GM23338 (cell line): Measurements from ENCODE around the gene KIF15. TPM values are rescaled to one million over a fixed set of nuclear protein-coding genes. Genes with fewer than 3 reads are reported as not detected.

Experiments used
- ATAC-seq: fragments of 200-7000 bp; cut with Tn5 transposase; 3 replicates; pipeline ENCODE4 v1.9.1; 2020
- DNase-seq: peaks from one replicate; pipeline ENCODE4 v3.0.0-alpha.2; 2015; ENCODE audit warnings: low spot score
- H2AFZ ChIP-seq: fragments of 200-600 bp; sonication (generic); 2 replicates; pipeline ENCODE4 v1.8.0; 2016; ENCODE audit warnings: antibody characterized with exemption, mild to moderate bottlenecking, moderate library complexity
- H3F3A ChIP-seq: fragments of 200-600 bp; sonication (generic); replicated peaks from 2 replicates; pipeline ENCODE4 v1.8.0; 2017; ENCODE audit warnings: antibody characterized with exemption, mixed run types, low read depth
- H3K27ac ChIP-seq: fragments of 200-600 bp; sonication (generic); 2 replicates; pipeline ENCODE4 v1.6.1; 2016; ENCODE audit warnings: low read depth
- H3K27me3 ChIP-seq: fragments of 200-600 bp; sonication (generic); 2 replicates; pipeline ENCODE4 v1.8.0; 2016; ENCODE audit warnings: mild to moderate bottlenecking, mixed run types, moderate library complexity; ENCODE audit not compliant: insufficient read depth
- H3K36me3 ChIP-seq: fragments of 200-600 bp; sonication (generic); 2 replicates; pipeline ENCODE4 v1.8.0; 2016; ENCODE audit warnings: mild to moderate bottlenecking; ENCODE audit not compliant: insufficient read depth
- H3K4me1 ChIP-seq: fragments of 200-600 bp; sonication (generic); 2 replicates; pipeline ENCODE4 v1.8.0; 2016; ENCODE audit warnings: mild to moderate bottlenecking, moderate library complexity; ENCODE audit not compliant: insufficient read depth
- H3K4me2 ChIP-seq: fragments of 200-600 bp; sonication (generic); 2 replicates; pipeline ENCODE4 v1.7.1; 2017; ENCODE audit warnings: mixed run types
- H3K4me3 ChIP-seq: fragments of 200-600 bp; sonication (generic); 2 replicates; pipeline ENCODE4 v1.6.1; 2016; ENCODE audit warnings: mixed run types
- H3K79me2 ChIP-seq: fragments of 200-600 bp; sonication (generic); replicated peaks from 2 replicates; pipeline ENCODE4 v1.8.0; 2017; ENCODE audit warnings: mild to moderate bottlenecking; ENCODE audit not compliant: insufficient read depth
- H3K9me2 ChIP-seq: fragments of 200-600 bp; sonication (generic); 2 replicates; pipeline ENCODE4 v1.8.0; 2017; ENCODE audit not compliant: insufficient read depth
- H4K20me1 ChIP-seq: fragments of 200-600 bp; sonication (generic); replicated peaks from 2 replicates; pipeline ENCODE4 v1.8.0; 2017; ENCODE audit warnings: mild to moderate bottlenecking; ENCODE audit not compliant: insufficient read depth
- H3K27ac Mint-ChIP-seq: 2 replicates; pipeline ENCODE4 v1.8.0; 2020; ENCODE audit warnings: inconsistent platforms, mild to moderate bottlenecking, moderate library complexity, mixed read lengths
- H3K27me3 Mint-ChIP-seq: 3 replicates; pipeline ENCODE4 v1.8.0; 2022; ENCODE audit warnings: low read depth, mild to moderate bottlenecking, moderate library complexity, mixed read lengths, inconsistent platforms; ENCODE audit not compliant: insufficient read depth, poor library complexity
- H3K36me3 Mint-ChIP-seq: 3 replicates; pipeline ENCODE4 v1.8.0; 2021; ENCODE audit warnings: low read depth, mild to moderate bottlenecking, inconsistent platforms, moderate library complexity, mixed read lengths
- H3K4me1 Mint-ChIP-seq: 3 replicates; pipeline ENCODE4 v1.8.0; 2020; ENCODE audit warnings: mild to moderate bottlenecking, inconsistent platforms, mixed read lengths
- H3K4me3 Mint-ChIP-seq: 3 replicates; pipeline ENCODE4 v1.8.0; 2021; ENCODE audit warnings: moderate library complexity, mild to moderate bottlenecking, inconsistent platforms, mixed read lengths
- H3K9me3 Mint-ChIP-seq: 3 replicates; pipeline ENCODE4 v1.8.0; 2020; ENCODE audit warnings: moderate library complexity, mild to moderate bottlenecking, inconsistent platforms, mixed read lengths
- CREB1 ChIP-seq: fragments of 250-450 bp; sonication (Bioruptor Pico); IDR thresholded peaks from 2 replicates; pipeline ENCODE4 v1.5.0; 2020; ENCODE audit warnings: low read depth, mild to moderate bottlenecking, moderate library complexity
- CTCF ChIP-seq, 2 experiments: fragments of 200-600 bp in 1 of 2; sonication (generic) in 1 of 2; conservative IDR thresholded peaks; 2 replicates each; pipeline versions ENCODE4 v1.5.1 to v1.6.1; 2016 to 2017; ENCODE audit warnings: antibody characterized with exemption in 2 of 2, low read depth in 2 of 2, mild to moderate bottlenecking in 2 of 2, moderate library complexity in 1 of 2
- ETS1 ChIP-seq: IDR thresholded peaks from 2 replicates; pipeline ENCODE4 v1.6.1; 2016; ENCODE audit warnings: antibody characterized with exemption
- EZH2 ChIP-seq: fragments of 200-600 bp; sonication (generic); IDR thresholded peaks from one replicate; pipeline ENCODE4 v1.8.0; 2017; ENCODE audit warnings: antibody characterized with exemption, mild to moderate bottlenecking, low read depth; ENCODE audit not compliant: unreplicated experiment
- EZH2phosphoT487 ChIP-seq: fragments of 200-600 bp; sonication (generic); IDR thresholded peaks from one replicate; pipeline ENCODE4 v1.8.1; 2018; ENCODE audit warnings: antibody characterized with exemption; ENCODE audit not compliant: unreplicated experiment
- JUNB ChIP-seq: IDR thresholded peaks from one replicate; pipeline ENCODE4 v1.6.1; 2016; ENCODE audit warnings: antibody characterized with exemption; ENCODE audit not compliant: unreplicated experiment
- NANOG ChIP-seq: IDR thresholded peaks from 2 replicates; pipeline ENCODE4 v1.6.1; 2016; ENCODE audit warnings: antibody characterized with exemption, borderline replicate concordance
- POLR2AphosphoS5 ChIP-seq: IDR thresholded peaks from 2 replicates; pipeline ENCODE4 v1.6.1; 2016; ENCODE audit warnings: antibody characterized with exemption, low read depth
- REST ChIP-seq: IDR thresholded peaks from one replicate; pipeline ENCODE4 v1.6.1; 2018; ENCODE audit warnings: antibody characterized with exemption; ENCODE audit not compliant: unreplicated experiment
- STAT1 ChIP-seq: IDR thresholded peaks from one replicate; pipeline ENCODE4 v1.6.1; 2016; ENCODE audit warnings: antibody characterized with exemption; ENCODE audit not compliant: unreplicated experiment
- ZNF114 ChIP-seq: fragments of 250-450 bp; sonication (Bioruptor Pico); IDR thresholded peaks from 2 replicates; pipeline ENCODE4 v1.5.0; 2020; ENCODE audit warnings: mild to moderate bottlenecking, moderate library complexity
- ZNF331 ChIP-seq: fragments of 250-450 bp; sonication (Bioruptor Pico); IDR thresholded peaks from 2 replicates; pipeline ENCODE4 v1.5.0; 2020; ENCODE audit warnings: low read depth, mild to moderate bottlenecking, moderate library complexity
- ZNF462 ChIP-seq: fragments of 250-450 bp; sonication (Bioruptor Pico); IDR thresholded peaks from 2 replicates; pipeline ENCODE4 v1.5.0; 2020; ENCODE audit warnings: mild to moderate bottlenecking, moderate library complexity
- polyA plus RNA-seq: library from polyadenylated mRNA; unstranded; fragments of >200 nt; fragmentation: Nextera tagmentation; extraction: Ambion mirVana; gene quantifications from 2 replicates; pipeline ENCODE4 v1.2.1, GENCODE V29; 2016
- total RNA-seq: library from RNA; depleted of rRNA; stranded (reverse); fragments of >200 nt; shearing (Covaris generic); gene quantifications from 2 replicates; pipeline ENCODE4 v1.2.3, GENCODE V29; 2014

Gene KIF15
- total and polyA plus RNA-seq, 2 experiments from 2014 or later: 21.2 to 25.8 TPM

GRCh38 chr3:44803298-44803697 lies 41.7 kb downstream of the KIF15 start:
- Mint-ChIP-seq H3K4me1 (no peaks in the 10 kb centered on the region), H3K4me3 (no peak overlapping the region), H3K36me3 (peaks cover 46% of the 10 kb centered on the region), H3K27me3 (no peaks in the 10 kb centered on the region), H3K27ac (no peak overlapping the region), H3K9me3 (no peaks in the 10 kb centered on the region)
- H3K4me2 ChIP-seq: no peak overlapping the region
- peaks cover 57% of the 10 kb centered on the region for H3K36me3 ChIP-seq
- H3K27me3 ChIP-seq: no peaks in the 10 kb centered on the region
- ATAC-seq (no peak), DNase-seq (no peak)
- H3K27ac ChIP-seq: no peak overlapping the region
- H4K20me1 ChIP-seq: peaks cover 4% of the 10 kb centered on the region; the same call in 1 of the 2 replicates
- no peaks in the 10 kb centered on the region for H3F3A ChIP-seq
- no peak for TF ChIP-seq REST
- no peak for TF ChIP-seq NANOG
- TF ChIP-seq JUNB: no peak
- no peak for TF ChIP-seq STAT1
- TF ChIP-seq ZNF462 (CRISPR knock-in tag): no peak
- no peak for TF ChIP-seq EZH2
- no peak for TF ChIP-seq ETS1
- TF ChIP-seq EZH2phosphoT487: no peak
- no peak for TF ChIP-seq CTCF (conservative IDR thresholded peaks at IDR 0.05; ENCODE audit: low read depth in 2 of 2)
- TF ChIP-seq ZNF331: no peak
- TF ChIP-seq ZNF114 (CRISPR knock-in tag): no peak
- no peak for TF ChIP-seq POLR2AphosphoS5
- TF ChIP-seq CREB1 (CRISPR knock-in tag): no peak
- no peaks in the 10 kb centered on the region for H3K79me2 ChIP-seq
- H3K4me3 ChIP-seq: no peak overlapping the region
- H2AFZ ChIP-seq: no peak overlapping the region
- H3K4me1 ChIP-seq: no peaks in the 10 kb centered on the region
- H3K9me2 ChIP-seq: no peaks in the 10 kb centered on the region
